ENCODE results near the gene GLYAT.

The GLYAT gene

DNA sequence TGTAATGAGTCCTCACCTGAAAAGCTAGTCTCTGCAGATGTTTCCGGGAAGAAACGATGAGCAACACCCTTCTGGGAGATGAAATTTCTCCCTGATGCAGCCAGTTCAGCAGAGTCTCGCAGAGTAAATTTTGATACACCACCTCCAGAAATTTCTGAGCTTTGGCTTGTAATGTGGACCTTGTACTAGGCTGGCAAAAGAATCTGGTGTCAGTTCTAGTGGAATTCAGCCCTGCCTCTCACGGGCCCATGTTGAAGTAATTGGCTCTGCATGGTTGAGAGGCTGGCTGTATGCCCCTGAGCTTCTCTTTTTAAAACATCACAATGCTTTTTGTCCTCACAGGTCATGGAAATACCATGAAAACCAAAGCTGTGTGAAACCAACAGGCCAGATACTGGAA, at the start of gene GLYAT:
TSS of gene GLYAT (minus strand) at position 125 of the 400 bp plus-strand sequence. CDS start 7,447 bp downstream, outside the sequence.
- no peak for DNase-seq

GRCh38 chr11:58781345-58781744, 49.6 kb upstream of the GLYAT start:
- no peak for DNase-seq

DNA sequence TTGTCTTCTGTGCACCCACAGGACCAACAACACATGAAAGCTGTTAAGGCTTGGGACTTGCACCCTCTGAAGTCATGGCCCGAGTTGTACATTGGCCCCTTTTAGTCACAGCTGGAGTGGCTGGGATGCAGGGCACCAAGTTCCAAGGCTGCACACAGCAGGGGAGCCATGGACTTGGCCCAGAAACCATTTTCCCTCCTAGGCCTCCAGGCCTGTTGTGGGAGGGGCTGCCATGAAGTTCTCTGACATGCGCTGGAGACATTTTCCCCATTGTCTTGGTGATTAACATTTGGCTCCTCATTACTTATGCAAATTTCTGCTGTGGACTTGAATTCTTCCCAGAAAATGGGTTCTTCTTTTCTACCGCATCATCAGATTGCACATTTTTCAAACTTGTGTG, 48.8 kb upstream of the GLYAT start:
- no peak for DNase-seq

DNA sequence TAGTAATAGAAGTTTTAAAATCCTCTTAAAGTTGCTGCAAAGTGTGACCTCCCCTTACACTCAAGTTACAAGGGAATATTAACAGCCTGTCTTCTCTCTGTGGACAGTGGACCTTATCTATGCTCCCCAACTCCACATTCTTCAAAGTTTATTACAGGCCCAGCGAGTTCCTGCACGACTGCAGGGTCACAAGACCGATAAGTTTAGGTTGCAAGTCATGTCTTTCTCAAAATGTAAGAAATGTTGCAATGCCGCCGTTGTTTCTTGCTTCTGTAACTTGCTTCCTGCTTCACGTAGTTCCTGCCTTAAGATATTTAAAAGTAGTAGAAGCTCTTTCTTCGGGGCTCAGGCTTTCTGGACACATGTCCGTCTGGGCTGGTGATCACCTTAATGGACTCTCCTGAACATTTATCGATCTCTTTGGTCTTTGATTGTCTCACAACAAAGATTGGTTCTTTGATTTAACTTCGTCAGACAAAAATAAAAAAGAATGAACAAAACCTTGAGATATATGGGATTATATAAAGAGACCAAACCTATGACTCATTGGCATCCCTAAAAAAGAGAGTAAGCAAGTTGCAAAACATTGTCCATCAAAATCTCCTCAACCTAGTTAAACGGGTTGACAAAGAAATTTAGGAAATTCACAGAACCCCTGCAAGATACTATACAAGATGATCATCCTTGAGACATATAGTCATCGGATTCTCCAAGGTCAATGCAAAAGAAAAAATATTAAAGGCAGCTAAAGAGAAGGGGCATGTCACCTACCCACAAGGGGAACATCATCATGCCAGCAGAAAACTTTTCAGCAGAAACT, 45.4 kb upstream of the GLYAT start:
- peak; percentile 75 for DNase-seq

DNA sequence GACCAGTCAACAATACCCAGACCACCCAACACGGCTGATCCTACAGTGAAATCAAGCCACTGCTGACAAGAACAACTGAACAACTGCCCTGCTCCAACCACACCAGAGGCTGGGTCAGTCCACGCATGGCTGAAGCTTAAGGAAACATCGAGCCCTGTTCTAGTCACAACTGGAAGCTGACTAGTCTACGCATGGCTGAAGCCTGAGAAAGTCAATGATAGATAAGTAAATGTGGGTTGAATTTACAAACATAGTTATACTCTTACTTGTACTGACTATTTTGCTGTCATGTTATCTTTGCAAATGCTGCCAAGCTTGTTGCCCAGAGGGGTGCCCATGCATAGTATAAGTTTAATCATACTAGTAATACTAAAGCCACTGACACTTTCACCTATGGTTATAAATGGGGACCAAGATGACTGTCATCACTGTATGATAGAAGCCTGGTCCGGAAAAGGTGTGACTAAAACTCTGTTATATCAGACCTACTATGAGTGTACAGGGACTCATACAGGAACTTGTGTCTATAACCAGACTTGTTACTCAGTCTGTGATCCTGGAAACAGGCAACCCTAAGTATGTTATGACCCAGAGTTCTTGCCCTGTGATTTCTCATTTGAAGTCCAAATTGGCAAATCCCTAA, 43.4 kb upstream of the GLYAT start:
- DNase-seq = no peak

DNA sequence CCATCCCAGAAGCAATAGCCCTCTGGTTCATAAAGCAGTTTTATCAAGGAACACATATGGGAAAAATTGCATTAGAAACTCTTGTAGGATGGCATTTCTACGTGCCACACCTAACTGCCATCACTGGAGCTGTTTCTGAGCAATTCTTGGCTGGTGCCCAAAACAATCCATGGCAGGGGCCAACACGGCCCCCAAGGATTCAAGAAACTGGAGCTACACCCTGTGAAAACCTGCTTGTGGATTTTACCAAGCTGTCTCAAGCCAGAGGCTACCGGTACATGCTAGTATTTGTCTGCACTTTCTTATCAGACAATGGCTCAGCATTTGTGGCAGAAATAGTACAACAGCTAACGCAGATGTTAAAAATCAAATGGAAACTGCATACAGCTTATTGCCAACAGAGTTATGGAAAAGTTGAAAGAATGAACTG, 42.4 kb upstream of the GLYAT start:
- DNase-seq = peak; percentile 60

DNA sequence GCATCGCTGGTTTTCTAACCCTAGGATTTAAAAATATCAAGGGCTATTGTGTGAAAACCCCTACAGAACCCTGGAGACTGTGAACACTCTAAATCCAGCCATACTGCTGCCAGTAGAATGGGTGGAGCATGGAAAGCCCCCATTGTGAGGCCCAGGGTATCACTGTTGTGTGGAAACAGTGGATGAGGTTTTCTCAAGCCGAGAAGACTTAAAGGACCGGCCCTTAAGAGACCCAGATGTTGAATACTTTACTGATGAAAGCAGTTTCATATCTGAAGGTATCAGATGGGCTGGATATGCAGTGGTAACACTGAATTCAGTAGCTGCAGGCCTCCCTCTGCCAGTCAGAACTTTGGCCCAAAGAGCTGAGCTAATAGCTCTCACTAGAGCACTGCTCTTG, 41.6 kb upstream of the GLYAT start:
- DNase-seq = peak; percentile 20

DNA sequence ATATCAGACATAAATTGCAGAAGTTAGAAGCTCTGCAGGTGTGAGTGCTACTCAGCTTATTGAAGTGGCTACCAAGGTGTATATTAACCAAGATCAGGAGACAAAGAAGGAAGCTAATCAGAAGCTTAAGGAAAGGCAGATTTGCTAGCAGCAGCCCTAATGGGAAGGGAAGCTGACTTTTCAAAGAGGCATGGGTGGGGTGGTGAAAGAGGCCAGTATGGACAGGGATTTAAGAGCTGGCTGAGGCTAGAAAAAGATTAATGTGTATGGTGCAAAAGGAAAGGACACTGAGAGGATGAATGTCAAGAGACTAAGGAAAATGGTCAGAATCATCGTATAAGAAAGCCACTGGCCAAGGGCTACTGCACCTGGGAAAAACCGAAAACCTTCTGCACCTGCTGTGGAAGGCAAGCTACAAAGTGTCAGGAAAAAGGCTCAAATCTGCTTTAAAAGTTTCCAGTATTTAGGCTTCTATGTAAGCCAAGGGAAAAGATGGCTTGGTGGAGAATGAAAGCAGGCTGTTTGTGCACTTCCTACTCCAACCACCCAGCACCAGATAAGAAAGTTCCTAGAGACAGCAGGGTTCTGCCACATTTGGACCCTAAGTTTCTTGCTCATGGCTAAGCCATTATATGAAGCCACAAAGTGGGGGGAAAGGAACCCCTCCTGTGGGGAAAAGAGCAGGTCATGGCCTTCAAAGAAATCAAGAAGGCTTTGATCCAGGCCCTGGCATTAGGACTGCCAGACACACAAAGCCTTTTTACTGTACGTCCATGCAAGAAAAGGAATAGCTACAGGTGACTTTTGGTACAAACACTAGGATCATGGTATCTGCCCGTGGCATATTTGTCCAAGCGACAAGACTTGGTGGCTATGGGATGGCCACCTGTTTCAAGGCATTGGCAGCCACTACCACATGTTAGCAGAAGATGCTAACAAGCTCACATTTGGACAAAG, 40.9 kb upstream of the GLYAT start:
- no peak for DNase-seq

DNA sequence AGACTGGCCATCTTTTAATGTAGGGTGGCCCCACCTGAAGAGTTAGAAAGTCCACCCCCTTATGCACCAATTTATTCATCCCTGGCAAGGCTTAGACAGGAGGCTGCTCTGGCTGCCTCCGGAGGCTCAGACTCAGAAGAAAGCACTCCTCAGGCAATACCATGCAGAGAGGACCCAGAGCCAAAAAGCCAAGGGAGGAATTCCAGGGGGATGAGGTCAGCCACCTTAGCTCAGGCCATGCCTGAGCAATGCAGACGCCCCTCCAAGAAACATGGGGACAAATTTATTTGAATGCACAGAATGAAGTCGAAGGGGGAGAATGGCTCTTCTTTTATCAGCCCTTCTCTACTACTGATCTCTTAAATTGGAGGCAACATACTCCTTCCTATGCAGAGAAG, 39.7 kb upstream of the GLYAT start:
- no peak for DNase-seq

DNA sequence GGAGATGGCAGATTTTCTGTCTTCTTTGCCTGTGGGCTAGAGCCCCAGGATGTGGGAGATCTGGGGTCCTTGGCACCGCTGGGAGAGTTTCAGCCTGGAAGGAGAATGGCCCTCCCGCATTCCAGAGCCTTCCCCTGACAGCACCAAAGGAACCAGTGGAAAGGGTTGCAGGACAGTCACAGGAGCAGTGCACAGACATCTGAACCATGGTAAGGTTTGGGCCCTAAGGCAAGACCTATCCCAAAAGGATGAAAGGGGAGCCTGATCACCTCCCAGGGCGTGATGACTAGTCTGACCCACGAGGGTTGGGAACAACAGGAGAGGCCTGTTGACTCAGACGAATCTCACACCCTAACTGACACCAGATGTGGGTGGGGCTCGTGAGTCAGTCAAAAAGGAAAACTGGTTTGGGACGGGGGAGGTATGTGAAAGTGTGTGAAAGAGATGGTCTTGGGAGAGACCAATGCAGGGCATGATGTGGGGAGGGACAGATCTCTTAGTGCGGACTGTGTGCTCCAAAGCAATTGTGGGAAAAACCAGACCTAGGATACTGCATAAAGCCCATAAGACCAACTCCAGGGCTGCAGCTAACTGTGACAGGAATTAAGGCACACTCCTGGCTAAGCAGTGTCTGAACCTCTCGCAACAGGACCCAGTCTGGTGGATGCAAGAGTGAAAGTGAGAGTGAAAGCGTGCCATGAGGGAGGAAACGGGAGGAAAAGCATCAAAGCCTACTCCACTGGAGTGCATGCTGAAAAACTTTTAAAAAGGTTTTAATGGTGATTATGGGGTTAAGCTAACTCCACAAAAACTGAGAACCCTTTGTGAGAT, 39.1 kb upstream of the GLYAT start:
- DNase-seq = peak; percentile 67

- peak; percentile 64 for DNase-seq
Measured at GRCh38 chr11:58770166-58770565, 38.4 kb upstream of the GLYAT start.

- DNase-seq = no peak
Measured at GRCh38 chr11:58769308-58769707, 37.6 kb upstream of the GLYAT start.

DNA sequence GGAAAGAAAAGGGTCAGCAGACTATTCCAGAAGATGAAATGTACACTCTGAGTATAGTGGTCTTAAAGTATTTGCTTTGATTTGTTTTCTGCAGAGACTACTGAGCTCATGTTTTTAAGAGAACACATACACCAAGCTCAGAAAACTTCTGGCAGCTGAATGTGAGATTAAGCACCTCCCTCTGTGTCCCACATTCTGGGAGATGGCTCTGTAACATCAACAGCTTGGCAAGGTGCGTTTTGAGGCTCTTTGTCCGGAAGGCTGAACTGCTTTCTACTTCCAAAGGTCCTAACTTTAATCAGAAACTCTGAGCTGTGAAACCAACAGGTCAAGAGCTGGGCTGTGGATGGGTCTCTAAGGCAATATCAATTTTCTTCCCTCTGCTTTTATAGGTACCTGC, 36.4 kb upstream of the GLYAT start:
- no peak for DNase-seq

DNA sequence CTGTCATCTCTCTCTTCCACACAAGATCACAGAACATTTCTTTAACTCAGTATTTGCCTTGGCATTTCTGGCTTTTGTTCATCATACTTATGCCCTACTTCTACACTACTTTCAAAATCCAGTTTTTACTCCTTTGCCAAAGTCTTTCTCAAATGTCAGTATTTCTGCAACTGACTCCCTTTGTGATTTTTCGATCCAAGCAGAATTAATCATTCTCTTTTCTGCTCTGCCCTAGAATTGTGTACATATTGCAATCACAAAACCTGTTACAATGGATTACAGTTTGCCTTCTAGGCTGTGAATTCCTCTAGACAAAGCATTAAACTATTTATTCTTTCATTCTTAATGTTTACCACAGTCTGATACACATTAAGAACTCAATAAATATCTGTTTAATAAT, 33.3 kb upstream of the GLYAT start:
- DNase-seq = no peak

DNA sequence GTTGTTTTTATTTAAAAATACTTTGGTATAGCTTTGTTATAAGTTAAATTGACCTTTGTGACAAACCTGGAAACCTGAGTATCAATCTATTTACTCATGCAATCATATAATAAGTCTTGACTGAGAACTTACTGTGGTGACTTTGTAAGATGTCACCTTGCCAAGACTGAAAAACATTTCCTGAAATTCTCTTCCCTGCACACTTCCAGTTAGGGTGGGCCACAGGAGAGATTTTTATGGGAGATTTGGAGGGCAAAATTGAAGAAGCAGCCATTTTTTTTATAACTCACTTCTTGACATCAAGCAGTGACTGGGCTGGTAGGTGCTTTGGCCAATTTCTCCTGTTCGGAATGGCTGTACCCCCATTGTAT, 31.4 kb upstream of the GLYAT start:
- no peak for DNase-seq

GRCh38 chr11:58762284-58763119, 30.8 kb upstream of the GLYAT start:
- no peak for DNase-seq

- no peak for DNase-seq
Measured at GRCh38 chr11:58757439-58757838, 25.7 kb upstream of the GLYAT start.

- DNase-seq = peak; percentile 22
Measured at GRCh38 chr11:58745705-58746364, 14.1 kb upstream of the GLYAT start.

DNA sequence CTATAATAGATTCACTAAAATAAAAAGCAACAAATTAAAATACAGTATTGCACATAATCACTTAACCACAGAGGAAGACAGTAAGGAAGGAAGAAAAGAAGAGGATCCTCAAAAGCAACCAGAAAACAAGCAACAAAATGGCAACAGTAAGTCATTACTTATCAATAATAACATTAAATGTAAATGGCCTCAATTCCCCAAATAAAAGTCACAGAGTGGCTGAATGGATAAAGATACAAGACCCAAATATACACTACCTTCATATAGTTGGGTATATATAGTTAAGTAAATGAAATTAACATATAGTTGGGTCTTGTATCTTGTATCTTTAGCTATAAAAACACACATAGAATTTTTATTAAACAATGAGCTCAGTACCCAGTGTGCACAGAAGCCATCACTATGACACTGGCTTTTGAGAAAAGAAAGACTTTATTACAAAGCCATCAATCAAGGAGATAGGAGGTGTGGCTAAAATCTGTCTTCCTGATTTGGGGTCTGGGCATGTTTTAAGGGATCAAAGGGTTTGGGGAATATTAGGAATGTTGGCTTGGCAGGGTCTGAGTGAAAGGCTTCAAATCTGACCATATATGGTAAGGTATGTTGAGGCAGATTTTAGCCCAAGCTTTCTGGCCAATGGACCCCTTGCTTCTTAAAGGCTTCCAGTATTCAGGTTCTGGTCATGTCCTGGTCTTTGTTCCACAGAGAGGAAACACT, 13.4 kb upstream of the GLYAT start:
- no peak for DNase-seq
